Astrocyte (in vitro differentiated cells and primary cell): ENCODE data around the gene CFAP74. TPM values are rescaled to one million over a fixed set of nuclear protein-coding genes. Genes with fewer than 3 reads are reported as not detected.

ENCODE experiments used
- DNase-seq: peaks from one replicate; pipeline ENCODE4 v3.0.0-alpha.2; 2010; ENCODE audit warnings: low read depth
- FAIRE-seq: peaks from 2 replicates; lab custom pipeline; 2011; peaks lifted over from hg19 to GRCh38; lab: Jason Lieb, UNC
- H2AFZ ChIP-seq: 2 replicates; pipeline ENCODE4 v1.6.0; 2012; ENCODE audit warnings: low read depth, low read length, inconsistent platforms
- H3K27ac ChIP-seq: 2 replicates; pipeline ENCODE4 v1.5.1; 2011; ENCODE audit warnings: low read depth, low read length, inconsistent platforms
- H3K27me3 ChIP-seq: 2 replicates; pipeline ENCODE4 v1.6.0; 2011; ENCODE audit warnings: low read length, inconsistent platforms; ENCODE audit not compliant: insufficient read depth
- H3K36me3 ChIP-seq: 2 replicates; pipeline ENCODE4 v1.5.1; 2011; ENCODE audit warnings: low read length, inconsistent platforms; ENCODE audit not compliant: insufficient read depth
- H3K4me1 ChIP-seq: 2 replicates; pipeline ENCODE4 v1.5.1; 2011; ENCODE audit warnings: low read length, inconsistent platforms; ENCODE audit not compliant: insufficient read depth
- H3K4me2 ChIP-seq: 2 replicates; pipeline ENCODE4 v1.6.0; 2012; ENCODE audit warnings: low read length, inconsistent platforms
- H3K4me3 ChIP-seq: 2 replicates; pipeline ENCODE4 v1.5.1; 2011; ENCODE audit warnings: low read depth, mild to moderate bottlenecking, low read length, inconsistent platforms; ENCODE audit not compliant: insufficient read depth
- H3K79me2 ChIP-seq: 2 replicates; pipeline ENCODE4 v1.6.0; 2012; ENCODE audit warnings: mild to moderate bottlenecking, low read length, inconsistent platforms; ENCODE audit not compliant: insufficient read depth
- H3K9ac ChIP-seq: 2 replicates; pipeline ENCODE4 v1.6.0; 2012; ENCODE audit warnings: mild to moderate bottlenecking, low read length, inconsistent platforms
- H3K9me3 ChIP-seq: 2 replicates; pipeline ENCODE4 v1.5.1; 2012; ENCODE audit warnings: low read depth, mild to moderate bottlenecking, low read length, inconsistent platforms; ENCODE audit not compliant: insufficient read depth
- H4K20me1 ChIP-seq: 2 replicates; pipeline ENCODE4 v1.6.0; 2012; ENCODE audit warnings: low read length, inconsistent platforms; ENCODE audit not compliant: insufficient read depth
- H3K27ac Mint-ChIP-seq: one replicate; pipeline ENCODE4 v1.8.0; 2021; ENCODE audit warnings: mild to moderate bottlenecking, mixed read lengths; ENCODE audit not compliant: unreplicated experiment
- H3K27me3 Mint-ChIP-seq: one replicate; pipeline ENCODE4 v1.8.0; 2021; ENCODE audit warnings: low read depth, mixed read lengths; ENCODE audit not compliant: unreplicated experiment
- H3K36me3 Mint-ChIP-seq: one replicate; pipeline ENCODE4 v1.8.0; 2021; ENCODE audit warnings: low read depth, mixed read lengths; ENCODE audit not compliant: unreplicated experiment
- H3K4me1 Mint-ChIP-seq: one replicate; pipeline ENCODE4 v1.8.0; 2021; ENCODE audit warnings: low read depth, mixed read lengths; ENCODE audit not compliant: unreplicated experiment
- H3K4me3 Mint-ChIP-seq: one replicate; pipeline ENCODE4 v1.8.0; 2021; ENCODE audit warnings: mild to moderate bottlenecking, moderate library complexity, mixed read lengths; ENCODE audit not compliant: unreplicated experiment
- H3K9me3 Mint-ChIP-seq: one replicate; pipeline ENCODE4 v1.8.0; 2021; ENCODE audit warnings: mild to moderate bottlenecking, mixed read lengths; ENCODE audit not compliant: unreplicated experiment
- EZH2 ChIP-seq: IDR thresholded peaks from 2 replicates; pipeline ENCODE4 v1.6.1; 2012; ENCODE audit warnings: mild to moderate bottlenecking, low read length, inconsistent platforms; ENCODE audit not compliant: insufficient read depth
- total RNA-seq: library from RNA; stranded (reverse); gene quantifications from 2 replicates; pipeline ENCODE4 v1.2.1, GENCODE V29; 2021
- TF ChIP-seq, protein P1 (sequence below): IDR thresholded peaks from 2 replicates; pipeline ENCODE4 v1.5.1; 2011; ENCODE audit warnings: low read depth, mild to moderate bottlenecking, inconsistent platforms, low read length, moderate library complexity; ENCODE audit not compliant: insufficient read depth

CFAP74 gene
- total RNA-seq, 1 donor from 2014 or later = not detected

- no peak overlapping the region for H3K27ac Mint-ChIP-seq
- H3K27me3 Mint-ChIP-seq = peaks cover 20% of the 10 kb centered on the region
- H3K4me1 Mint-ChIP-seq = peaks cover 3% of the 10 kb centered on the region
Observed at GRCh38 chr1:1969953-1970716, 33.5 kb downstream of the CFAP74 start.

GRCh38 chr1:1969505-1969900 lies 34.1 kb downstream of the CFAP74 start:
- peaks cover 3% of the 10 kb centered on the region for H3K4me1 Mint-ChIP-seq
- no peak overlapping the region for H3K27ac Mint-ChIP-seq
- H3K79me2 ChIP-seq = no peaks in the 10 kb centered on the region
- H3K36me3 Mint-ChIP-seq = no peaks in the 10 kb centered on the region
- TF ChIP-seq, protein P1, sequence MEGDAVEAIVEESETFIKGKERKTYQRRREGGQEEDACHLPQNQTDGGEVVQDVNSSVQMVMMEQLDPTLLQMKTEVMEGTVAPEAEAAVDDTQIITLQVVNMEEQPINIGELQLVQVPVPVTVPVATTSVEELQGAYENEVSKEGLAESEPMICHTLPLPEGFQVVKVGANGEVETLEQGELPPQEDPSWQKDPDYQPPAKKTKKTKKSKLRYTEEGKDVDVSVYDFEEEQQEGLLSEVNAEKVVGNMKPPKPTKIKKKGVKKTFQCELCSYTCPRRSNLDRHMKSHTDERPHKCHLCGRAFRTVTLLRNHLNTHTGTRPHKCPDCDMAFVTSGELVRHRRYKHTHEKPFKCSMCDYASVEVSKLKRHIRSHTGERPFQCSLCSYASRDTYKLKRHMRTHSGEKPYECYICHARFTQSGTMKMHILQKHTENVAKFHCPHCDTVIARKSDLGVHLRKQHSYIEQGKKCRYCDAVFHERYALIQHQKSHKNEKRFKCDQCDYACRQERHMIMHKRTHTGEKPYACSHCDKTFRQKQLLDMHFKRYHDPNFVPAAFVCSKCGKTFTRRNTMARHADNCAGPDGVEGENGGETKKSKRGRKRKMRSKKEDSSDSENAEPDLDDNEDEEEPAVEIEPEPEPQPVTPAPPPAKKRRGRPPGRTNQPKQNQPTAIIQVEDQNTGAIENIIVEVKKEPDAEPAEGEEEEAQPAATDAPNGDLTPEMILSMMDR = no peak
- no peak for TF ChIP-seq EZH2
- H3K4me3 Mint-ChIP-seq = no peak overlapping the region
- FAIRE-seq (no peak), DNase-seq (no peak)
- H3K4me2 ChIP-seq = no peak overlapping the region
- H3K27me3 Mint-ChIP-seq = peaks cover 16% of the 10 kb centered on the region
- no peak overlapping the region for H3K9ac ChIP-seq
- no peak overlapping the region for H3K27ac ChIP-seq
- no peak overlapping the region for H3K4me3 ChIP-seq
- no peak overlapping the region for H2AFZ ChIP-seq
- H3K4me1 ChIP-seq = no peaks in the 10 kb centered on the region
- H3K36me3 ChIP-seq = no peaks in the 10 kb centered on the region
- H3K9me3 Mint-ChIP-seq = no peaks in the 10 kb centered on the region
- no peaks in the 10 kb centered on the region for H4K20me1 ChIP-seq
- H3K27me3 ChIP-seq = peaks cover 2% of the 10 kb centered on the region
- peaks cover 3% of the 10 kb centered on the region for H3K9me3 ChIP-seq

More at GRCh38 chr1:1969953-1970716, 33.5 kb downstream of the CFAP74 start:
- Mint-ChIP-seq H3K36me3 (peaks cover 1% of the 10 kb centered on the region), H3K9me3 (peaks cover 2% of the 10 kb centered on the region), H3K4me3 (no peak overlapping the region)
- no peak overlapping the region for H3K4me2 ChIP-seq
- no peak overlapping the region for H3K4me3 ChIP-seq
- TF ChIP-seq, protein P1 = no peak
- peaks cover 3% of the 10 kb centered on the region for H3K9me3 ChIP-seq
- H4K20me1 ChIP-seq = no peaks in the 10 kb centered on the region
- FAIRE-seq (no peak), DNase-seq (no peak)
- no peaks in the 10 kb centered on the region for H3K36me3 ChIP-seq
- no peaks in the 10 kb centered on the region for H3K4me1 ChIP-seq
- H3K79me2 ChIP-seq = no peaks in the 10 kb centered on the region
- peaks cover 2% of the 10 kb centered on the region for H3K27me3 ChIP-seq
- no peak overlapping the region for H3K27ac ChIP-seq
- H2AFZ ChIP-seq = no peak overlapping the region
- no peak overlapping the region for H3K9ac ChIP-seq
